ENCODE data around the gene SUPT4H1.
"Not testable (repeated sequence)": the region's sequence is repeated elsewhere in the genome, so short reads cannot be mapped to it uniquely, and the experiment has no call there.

The SUPT4H1 gene

DNA sequence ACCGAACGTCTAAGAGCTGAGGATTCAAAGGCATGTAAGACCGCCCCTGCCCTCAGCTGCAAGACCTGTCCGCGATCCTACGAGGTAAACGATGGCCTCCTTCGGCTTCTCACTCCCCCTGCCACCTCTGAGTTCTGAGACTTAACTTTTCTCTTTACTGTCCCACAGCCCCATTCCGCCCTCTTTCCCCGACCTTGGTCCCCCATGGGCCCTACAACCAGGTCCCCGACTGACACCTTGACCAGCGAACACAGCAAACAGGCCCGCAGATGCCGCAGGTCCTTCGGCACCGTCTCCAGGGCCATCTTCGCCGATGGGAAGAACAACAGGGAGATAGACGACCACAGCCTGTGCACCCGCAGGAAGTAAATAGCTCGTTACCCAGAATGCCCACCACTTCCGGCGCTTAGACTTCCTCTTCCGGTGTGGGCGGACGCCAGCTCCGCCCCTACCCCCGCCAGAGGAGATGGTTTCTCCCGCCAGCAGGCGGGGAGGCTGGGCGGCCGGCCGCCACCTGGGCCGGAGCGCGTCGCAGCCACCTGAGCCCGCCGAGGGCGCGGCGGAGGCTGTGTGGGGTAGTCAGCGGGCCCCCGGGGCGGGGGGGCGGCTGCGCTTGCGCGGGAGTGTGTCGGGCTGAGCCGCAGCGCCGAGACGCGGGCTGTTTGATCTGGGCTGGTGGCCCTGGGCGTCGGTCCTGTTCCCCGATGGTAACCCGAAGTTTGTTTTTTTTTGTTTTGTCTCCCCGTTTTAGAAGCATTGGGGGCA is at the start of gene SUPT4H1:
SUPT4H1 (minus strand) TSS at position 371 of the 765 bp plus-strand sequence; CDS start at position 305, 66 bp downstream.
- in situ Hi-C loops (cut with MboI; ENCODE audit: low sequenced_read_pairs), result no loop called here

DNA sequence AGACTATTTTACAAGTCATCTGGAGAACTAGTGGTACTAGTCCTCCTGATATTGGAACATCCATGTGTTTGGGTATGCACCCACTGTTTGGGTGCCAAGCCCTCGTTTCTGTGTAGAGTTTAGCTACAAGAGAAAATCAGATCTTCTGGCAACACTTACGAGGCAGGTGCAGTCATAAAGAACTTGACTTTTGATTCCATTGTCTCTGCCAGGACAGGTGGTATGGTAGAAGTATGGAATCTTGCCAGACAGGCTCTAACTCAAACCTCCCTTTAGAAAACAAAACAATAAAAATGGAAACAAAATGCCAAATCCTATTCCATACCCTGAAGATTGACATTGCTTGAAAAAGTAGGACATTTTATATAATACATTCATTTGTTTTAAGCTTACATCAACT is 49.3 kb upstream of the SUPT4H1 start:
- in situ Hi-C loops (cut with MboI; ENCODE audit: low sequenced_read_pairs), result no loop called here

DNA sequence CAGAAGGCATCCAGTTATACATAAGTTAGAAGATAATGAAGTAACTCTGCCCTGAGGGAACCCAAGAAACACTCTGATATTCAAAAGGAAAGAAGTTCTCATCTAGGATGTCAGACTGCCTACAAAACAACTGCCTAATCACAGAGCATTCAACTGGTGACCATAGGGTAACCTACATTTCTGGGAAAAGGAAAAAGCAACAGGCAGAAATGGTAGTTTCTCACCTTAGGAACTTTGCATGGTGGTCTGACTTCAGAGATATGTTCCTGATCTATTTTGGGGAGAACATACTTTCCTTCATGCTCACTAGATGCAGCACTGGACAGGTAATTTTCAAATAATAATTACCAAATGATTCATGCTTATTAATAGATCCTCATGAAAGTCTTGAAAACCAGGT is 48.8 kb upstream of the SUPT4H1 start:
- in situ Hi-C loops (cut with MboI; ENCODE audit: low sequenced_read_pairs), result no loop called here

DNA sequence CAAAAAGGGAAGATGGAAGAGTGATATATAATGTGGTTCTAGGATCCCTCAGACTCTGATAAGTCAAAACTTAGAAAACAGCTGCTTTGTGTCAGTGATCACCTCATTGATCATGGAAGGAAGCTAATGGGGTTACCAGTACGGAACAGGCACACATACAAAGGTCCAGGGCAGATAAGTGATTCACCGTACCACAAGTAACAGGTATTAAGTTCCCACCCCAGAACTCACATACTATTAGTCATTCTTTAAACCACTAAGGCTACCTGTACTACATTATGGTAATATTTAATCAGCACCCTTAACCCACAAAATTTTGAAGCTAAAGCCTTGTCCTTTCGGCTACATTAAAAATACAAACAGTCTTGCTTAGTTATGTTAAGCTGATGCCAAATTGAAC is 48.0 kb upstream of the SUPT4H1 start:
- in situ Hi-C loops (cut with MboI; ENCODE audit: low sequenced_read_pairs), result no loop called here

DNA sequence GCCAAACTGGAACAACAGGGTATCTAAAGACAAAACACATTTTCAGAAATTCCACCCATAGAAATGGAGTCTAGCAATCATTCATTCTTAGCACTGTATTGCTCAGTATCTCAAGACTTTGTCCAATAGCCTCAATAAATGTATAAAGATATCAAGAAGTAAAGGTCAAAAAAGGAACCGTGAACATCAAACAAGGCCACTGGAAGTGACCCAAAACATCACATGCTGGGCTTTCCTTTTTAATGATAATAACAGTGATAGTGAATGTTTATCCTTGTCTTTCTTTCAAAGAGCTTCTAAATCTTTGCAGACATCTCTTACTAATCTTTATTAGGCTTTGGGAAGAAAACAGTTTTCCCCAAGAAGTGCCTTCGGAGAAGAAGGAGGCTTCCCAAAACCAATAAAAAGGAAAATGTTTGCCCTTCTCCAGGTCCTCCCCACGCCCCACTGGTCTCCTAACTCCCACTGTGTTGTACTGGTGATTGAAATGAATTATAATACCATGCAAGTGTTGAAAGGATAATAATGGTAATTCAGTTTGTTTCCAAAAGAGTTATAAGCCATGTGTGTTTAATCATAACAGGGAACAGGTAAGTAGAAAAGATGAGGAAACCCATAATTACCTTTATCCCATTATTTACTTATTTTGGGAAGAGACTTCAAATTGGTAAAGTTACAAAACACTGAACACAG is 46.7 kb upstream of the SUPT4H1 start:
- in situ Hi-C loops (cut with MboI; ENCODE audit: low sequenced_read_pairs), result no loop called here

DNA sequence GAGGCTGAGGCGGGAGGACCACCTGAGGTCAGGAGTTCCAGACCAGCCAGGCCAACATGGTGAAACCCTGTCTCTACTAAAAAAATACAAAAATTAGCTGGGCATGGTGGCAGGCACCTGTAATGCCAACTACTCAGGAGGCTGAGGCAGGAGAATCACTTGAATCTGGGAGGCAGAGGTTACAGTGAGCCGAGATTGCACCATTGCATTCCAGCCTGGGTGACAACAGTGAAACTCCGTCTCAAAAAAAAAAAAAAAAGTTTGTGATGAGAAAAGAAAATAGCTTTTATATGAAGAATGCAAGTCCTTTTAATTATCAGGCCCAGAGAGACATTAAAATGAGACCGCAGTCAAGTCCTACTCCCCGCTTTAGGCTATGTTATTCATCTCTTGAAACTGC is 45.4 kb upstream of the SUPT4H1 start:
- in situ Hi-C loops (cut with MboI; ENCODE audit: low sequenced_read_pairs), result not testable (repeated sequence)

DNA sequence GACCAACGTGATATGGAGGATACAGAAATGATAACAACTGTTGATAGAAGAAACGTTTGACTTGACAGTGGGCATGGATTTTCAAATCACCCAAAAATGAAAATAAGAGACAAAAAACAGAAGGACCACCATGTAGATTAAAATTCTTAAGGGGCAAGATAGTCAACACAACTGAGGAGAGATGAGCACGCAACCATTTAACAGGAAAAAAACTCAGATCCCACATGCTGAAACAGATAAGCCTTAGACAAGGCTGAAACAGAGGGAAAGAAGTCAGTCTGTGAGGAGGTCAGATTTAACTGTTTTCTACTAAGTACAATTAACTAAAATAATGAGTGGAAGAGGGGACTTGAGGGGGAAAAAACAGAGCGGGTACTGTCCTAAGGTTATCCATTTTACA is 44.2 kb upstream of the SUPT4H1 start:
- in situ Hi-C loops (cut with MboI; ENCODE audit: low sequenced_read_pairs), result no loop called here

DNA sequence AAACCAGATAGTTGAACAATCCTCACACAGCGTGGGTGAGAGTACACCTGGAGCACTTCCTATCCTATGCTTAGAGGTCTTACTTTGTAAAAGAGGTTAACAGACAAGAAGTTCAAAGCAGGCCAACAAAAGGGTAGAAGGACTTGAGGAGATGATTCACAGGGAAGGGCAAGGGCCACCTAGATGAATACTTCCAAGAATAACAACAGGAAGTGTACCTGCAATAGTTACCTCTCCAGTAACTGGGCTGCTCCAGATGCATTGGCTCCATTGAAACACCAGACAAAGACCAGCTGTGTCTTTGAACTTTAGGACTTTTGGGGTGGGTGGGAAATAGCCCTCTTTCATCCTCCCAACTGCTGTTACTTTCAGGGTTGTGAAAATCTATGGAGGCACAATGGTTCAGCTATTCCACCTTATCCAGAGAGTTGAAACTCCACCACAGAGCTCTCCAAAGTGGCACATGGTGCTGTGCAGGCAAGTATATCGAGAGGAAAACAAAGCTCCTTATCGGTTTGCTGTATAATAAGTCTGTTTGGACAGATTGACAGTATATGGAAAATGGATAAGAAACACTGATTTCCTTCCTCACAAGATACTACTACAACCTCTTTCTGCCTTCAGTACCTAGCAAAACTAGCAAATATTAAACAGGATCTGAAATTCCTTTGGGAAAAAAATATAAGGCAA is 42.7 kb upstream of the SUPT4H1 start:
- in situ Hi-C loops (cut with MboI; ENCODE audit: low sequenced_read_pairs), result no loop called here

DNA sequence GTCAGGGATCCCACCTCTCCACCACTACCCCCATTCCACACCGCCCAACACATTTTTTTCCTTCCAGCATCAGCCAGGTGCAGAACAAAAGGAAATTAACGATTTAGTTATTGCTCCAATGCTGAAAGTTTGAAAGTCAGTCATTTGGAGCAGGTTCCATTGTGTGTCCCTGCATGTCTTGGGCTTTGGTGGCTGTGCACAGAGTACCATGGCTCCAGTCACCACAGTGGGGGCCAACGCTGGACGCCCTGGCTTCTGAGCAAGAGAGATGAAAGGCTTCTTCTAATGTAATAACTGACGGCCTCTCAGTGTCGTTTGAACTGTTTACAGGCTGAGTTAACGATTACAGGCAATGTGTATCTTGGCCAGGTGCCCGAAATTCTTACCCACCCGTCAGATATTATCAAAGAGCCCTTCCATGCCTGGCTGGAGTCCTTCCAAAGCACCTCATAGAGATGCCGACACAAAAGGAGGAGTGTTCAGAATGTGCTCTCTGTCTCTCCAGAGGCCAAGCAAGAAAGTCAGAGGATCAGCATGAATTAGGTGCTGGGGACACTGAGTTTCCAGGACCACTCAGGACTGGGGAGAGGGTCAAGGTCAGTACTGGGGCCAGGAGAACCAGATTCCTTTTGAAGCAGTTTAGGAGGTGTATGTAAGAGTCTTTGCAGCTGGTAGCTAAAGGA is 39.4 kb upstream of the SUPT4H1 start:
- in situ Hi-C loops (cut with MboI; ENCODE audit: low sequenced_read_pairs), result no loop called here

DNA sequence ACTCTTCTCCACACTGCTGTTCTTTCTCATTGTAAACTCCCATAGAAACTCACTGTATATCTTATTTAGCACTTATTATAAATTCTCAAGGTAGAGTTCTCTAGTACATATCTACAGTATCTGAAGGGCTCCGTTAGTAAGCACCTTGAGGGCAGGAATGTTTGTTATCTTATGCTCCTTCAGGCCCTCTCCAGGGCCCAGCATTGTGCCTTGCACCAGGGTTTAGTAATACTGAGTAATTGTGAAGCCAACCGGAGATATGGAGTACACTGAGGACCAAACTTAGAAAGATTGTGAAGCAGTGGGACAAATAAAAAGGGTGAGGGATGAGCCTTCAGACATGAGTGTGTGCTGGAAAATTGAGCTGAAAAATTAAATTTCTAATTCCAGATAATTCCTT is 38.9 kb upstream of the SUPT4H1 start:
- in situ Hi-C loops (cut with MboI; ENCODE audit: low sequenced_read_pairs), result no loop called here

DNA sequence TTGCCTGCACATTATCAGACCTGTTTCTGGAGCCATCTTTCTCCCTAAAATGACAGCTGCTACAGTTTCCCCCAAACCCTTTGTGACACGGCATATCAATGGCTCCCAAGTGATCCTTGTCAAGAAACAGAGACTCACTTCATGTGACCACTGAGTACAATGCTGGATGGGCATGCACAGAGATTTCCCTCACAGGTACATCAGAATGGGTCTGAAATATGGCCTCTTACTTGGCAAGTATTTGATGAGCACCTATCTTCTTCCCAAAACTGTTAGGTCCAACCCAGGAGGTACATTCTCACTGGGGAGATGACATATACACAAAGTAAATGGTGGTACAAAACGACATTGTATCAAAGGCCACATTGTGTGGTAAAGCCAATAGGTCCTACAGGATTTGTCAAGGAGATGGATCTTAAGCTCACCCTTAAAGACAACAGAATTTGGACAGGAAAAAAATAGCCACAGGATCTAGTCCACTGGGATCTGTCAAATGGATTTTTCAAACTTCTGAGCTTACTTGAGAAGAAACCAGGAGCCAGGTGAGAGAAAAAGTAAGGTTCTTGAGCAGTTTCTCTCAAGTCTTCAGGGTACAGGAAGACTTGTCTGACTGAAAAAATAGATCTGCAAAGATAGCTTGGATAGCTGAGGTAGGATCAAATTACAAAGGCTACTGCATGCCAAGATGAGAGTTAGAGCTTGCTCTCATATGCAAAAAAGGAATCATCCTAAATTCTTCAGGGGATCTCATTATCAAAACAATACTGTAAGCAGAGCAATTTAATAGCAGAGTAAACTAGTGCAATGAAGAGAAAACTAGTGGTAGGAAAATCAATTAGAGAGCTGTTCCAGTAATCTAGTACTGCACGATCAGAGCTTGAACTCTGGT is 36.5 kb upstream of the SUPT4H1 start:
- in situ Hi-C loops (cut with MboI; ENCODE audit: low sequenced_read_pairs), result no loop called here

DNA sequence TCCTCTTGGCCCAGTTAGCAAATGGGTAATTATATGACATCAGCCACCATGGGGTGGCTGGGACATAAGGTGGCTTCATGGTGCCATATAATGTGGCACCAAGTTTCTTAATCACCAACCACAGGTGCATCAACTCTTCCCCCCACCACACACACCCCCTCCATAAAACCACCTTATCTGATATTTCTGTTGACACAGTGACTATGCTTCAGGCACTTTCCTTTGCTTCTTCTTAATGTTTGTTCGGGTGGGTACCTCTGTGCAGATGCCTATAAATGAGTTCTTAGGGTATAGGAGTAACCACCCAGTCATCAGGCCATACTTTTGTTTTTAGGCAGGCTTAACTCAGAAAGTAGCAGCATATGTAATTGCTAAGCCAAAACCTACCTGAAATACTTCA is 35.8 kb upstream of the SUPT4H1 start:
- in situ Hi-C loops (cut with MboI; ENCODE audit: low sequenced_read_pairs), result no loop called here

DNA sequence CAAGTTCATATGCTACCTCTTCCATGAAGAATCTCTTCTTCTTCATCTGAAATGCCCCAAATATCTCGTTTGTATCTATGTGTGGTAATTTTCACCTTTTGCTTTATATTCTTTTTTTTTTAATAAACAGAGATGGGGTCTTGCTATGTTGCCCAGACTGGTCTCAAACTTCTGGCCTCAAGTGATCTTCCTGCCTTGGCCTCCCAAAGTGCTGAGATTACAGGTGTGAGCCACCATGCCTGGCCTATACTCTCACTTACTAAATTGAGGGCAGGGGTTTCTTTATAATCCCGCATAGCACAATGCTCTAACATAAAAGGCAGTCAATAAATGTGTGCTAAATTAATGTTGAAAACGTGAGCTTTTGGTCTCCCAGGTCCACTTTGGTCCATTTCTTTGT is 34.7 kb upstream of the SUPT4H1 start:
- in situ Hi-C loops (cut with MboI; ENCODE audit: low sequenced_read_pairs), result no loop called here

DNA sequence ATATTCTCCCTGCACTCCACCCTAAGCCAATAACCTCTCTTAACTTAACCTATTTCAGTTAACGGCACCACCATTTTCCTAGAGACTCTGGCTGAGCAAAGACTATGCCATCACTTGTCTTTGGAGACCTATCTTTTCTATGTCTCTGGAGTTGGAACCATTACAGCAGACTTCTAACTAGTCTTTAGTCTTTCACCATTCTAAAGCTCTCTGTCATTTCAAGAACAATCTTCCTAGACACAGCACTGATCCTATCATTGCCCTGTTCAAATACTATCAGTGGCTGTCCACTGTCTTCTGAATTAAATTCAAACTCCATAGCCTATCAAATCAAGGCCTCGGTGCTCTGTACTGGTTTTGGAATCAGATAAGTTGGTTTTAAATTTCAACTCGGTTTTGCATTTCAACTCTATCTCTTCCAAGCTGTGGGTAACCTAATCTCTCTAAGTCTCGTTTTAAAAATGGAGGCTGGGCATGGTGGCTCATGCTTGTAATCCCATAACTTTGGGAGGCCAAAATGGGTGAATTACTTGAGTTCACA is 33.4 kb upstream of the SUPT4H1 start:
- in situ Hi-C loops (cut with MboI; ENCODE audit: low sequenced_read_pairs), result no loop called here

DNA sequence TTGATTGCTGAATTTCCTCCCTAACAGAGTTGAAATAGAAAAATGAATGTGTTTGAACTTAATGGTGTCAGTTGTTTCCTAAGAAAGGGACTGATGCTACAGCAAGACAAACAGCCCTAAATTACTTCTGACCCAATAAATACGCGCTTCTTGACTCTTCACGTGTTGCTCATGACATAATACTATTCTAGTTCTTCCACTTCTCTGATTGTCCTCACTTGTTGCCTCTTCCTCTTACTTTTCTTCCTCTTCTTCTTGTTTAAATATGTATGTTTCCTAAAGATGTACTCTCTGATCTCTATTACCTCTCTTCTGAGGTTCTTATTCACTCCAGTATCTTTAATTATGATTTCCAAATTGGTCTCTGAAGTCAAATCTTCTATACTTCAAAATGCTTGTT is 32.9 kb upstream of the SUPT4H1 start:
- in situ Hi-C loops (cut with MboI; ENCODE audit: low sequenced_read_pairs), result no loop called here

DNA sequence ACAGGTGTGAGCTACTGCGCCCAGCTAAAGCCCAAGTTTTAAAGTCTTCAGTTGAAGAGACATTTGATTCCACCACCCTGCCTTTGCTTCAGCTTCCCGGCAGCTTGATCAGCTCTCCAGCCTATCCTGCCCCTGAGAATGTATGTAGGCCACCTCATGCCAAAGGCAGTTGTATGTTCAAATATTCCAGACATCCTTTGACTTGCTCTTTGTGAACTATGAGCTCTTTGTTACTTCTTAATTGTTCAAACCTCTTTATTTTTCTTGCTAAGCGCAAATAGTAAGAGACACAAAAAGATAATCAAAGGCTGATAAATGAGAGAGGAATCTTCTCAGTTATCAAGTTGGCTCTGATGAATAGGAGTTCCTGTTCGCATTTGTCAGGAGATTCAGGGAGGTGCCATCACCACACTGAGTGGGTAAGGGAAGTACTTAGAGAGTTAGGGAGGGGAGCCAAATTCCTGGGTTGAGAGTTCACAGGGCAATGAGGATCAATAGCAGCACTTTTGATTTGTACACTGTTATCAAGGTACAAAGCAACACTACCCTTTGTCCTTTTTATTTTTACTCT is 32.0 kb upstream of the SUPT4H1 start:
- in situ Hi-C loops (cut with MboI; ENCODE audit: low sequenced_read_pairs), result no loop called here

DNA sequence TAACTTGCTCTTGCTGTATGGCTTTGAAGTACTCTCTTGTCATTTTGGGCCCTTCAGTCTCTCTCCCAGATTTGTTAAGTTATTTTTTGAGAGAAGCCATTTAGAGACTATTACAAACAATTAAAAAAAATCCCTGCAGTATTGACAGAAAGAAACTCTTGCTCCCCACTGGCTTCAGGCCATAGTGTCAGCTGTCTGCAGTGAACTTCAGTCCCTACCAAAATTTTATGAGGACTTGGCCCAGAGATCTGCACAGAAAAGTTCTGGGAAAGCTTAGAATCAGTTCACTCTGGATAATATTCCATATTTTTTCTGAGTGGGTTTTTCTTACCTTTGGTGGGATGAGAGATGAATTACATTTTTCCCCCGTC is 30.9 kb upstream of the SUPT4H1 start:
- in situ Hi-C loops (cut with MboI; ENCODE audit: low sequenced_read_pairs), result no loop called here

DNA sequence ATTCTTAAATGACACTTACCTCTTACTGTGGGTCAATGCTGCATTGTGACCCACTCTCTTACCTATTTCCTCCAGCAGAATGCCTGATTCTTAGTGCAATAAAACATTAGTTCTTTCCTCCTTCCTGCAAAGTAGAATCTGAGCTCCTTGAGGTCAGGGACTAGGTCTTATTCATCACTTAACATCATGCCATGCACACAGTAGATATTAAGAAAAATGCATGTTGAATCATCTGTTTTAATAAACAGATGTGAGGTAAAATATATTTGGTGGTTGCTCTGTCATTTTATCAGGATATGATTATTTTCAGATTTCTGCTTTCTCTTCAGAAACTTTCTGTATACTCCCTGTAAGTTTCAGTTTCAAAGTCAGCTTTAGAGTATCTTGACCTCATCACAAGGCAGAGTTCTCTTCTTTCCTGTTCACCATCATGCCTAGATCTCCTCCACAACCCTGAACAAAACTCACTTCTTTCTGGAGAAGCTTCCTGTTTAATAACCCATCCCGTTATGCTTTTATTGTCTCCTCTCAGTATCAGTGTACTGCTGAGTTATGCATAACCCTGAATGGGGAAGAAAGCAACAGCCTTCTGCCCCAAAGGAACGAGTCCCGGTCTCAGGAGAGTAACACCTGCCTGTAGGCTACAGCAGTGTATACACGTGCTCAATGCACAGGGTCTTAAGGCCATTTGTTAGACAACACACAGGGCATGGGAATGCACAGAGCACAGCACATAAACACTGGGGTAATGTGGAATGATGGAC is 30.3 kb upstream of the SUPT4H1 start:
- in situ Hi-C loops (cut with MboI; ENCODE audit: low sequenced_read_pairs), result no loop called here
